Fibroblast of skin of left biceps (primary cell): ENCODE data around the gene TMEM40.
A peak's percentile ranks its signal among the peaks of the same experiment; 100 is the strongest.
"Not testable (repeated sequence)": the region's sequence is repeated elsewhere in the genome, so short reads cannot be mapped to it uniquely, and the experiment has no call there.

Experiments
- DNase-seq, 2 experiments: peaks; one replicate each; pipeline ENCODE4 v3.0.0-alpha.2; 2013; ENCODE audit warnings: low read depth in 2 of 2

TMEM40 gene

GRCh38 chr3:12759097-12759679 is at the start of gene TMEM40:
Gene TMEM40, minus strand, starts transcription at chr3:12759259. Its CDS starts 9,427 bp downstream, at chr3:12749832.
- no peak for DNase-seq

- DNase-seq: no peak
Measured at GRCh38 chr3:12808587-12808986, 49.5 kb upstream of the TMEM40 start.

GRCh38 chr3:12807601-12808359 is 48.7 kb upstream of the TMEM40 start:
- no peak for DNase-seq

- no peak for DNase-seq
Measured at GRCh38 chr3:12807066-12807465, 48.0 kb upstream of the TMEM40 start.

GRCh38 chr3:12803371-12803770 is 44.3 kb upstream of the TMEM40 start:
- no peak for DNase-seq

- DNase-seq: no peak
Measured at GRCh38 chr3:12799525-12800440, 40.7 kb upstream of the TMEM40 start.

- DNase-seq: no peak
Measured at GRCh38 chr3:12798559-12799179, 39.6 kb upstream of the TMEM40 start.

GRCh38 chr3:12797892-12798558 is 39.0 kb upstream of the TMEM40 start:
- no peak for DNase-seq

GRCh38 chr3:12797124-12797891 is 38.2 kb upstream of the TMEM40 start:
- no peak for DNase-seq

- peak; percentile 5 to 20 for DNase-seq
Measured at GRCh38 chr3:12796171-12797123, 37.4 kb upstream of the TMEM40 start, which contains the start of gene CAND2. Gene CAND2, plus strand, starts transcription at chr3:12796680. Its CDS starts 41 bp downstream, at chr3:12796721.

GRCh38 chr3:12793701-12794100 is 34.6 kb upstream of the TMEM40 start:
- DNase-seq: no peak

- no peak for DNase-seq
Measured at GRCh38 chr3:12791430-12791829, 32.4 kb upstream of the TMEM40 start.

- not testable (repeated sequence) for DNase-seq
Measured at GRCh38 chr3:12787967-12788690, 29.1 kb upstream of the TMEM40 start.

GRCh38 chr3:12787346-12787745 is 28.3 kb upstream of the TMEM40 start:
- DNase-seq: not testable (repeated sequence)

GRCh38 chr3:12785096-12785495 is 26.0 kb upstream of the TMEM40 start:
- no peak for DNase-seq

- no peak for DNase-seq
Measured at GRCh38 chr3:12782172-12782815, 23.2 kb upstream of the TMEM40 start.

GRCh38 chr3:12780751-12781150 is 21.7 kb upstream of the TMEM40 start:
- DNase-seq: no peak

GRCh38 chr3:12777171-12777570 is 18.1 kb upstream of the TMEM40 start:
- no peak for DNase-seq
